Measurements from ENCODE around the gene PAMR1. TPM values are rescaled to one million over a fixed set of nuclear protein-coding genes. Genes with fewer than 3 reads are reported as not detected.
A peak's percentile ranks its signal among the peaks of the same experiment; 100 is the strongest.

Gene PAMR1
- total RNA-seq, 1 experiment from 2014 or later = 17.9 TPM

DNA sequence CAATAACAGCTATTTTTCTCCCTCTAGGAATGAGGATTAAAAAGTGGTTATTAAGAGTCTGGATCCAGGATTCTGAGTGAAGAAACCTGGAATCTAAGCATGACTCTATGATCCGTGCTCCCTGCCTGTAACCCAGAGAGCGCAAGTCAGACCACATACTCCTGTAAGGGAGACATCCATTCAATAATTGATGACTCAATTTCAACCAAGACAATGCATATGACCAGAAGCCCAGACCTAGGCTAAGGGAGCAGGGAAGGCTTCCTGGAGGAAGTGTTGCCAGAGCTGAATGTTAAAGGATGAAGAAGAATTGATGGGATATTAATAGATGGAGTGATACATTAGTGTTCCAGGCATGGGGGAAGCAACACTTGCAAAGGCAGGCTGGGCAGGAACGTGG lies 13.8 kb upstream of the PAMR1 start:
- Mint-ChIP-seq H3K4me1 (ENCODE audit: low read depth, unreplicated experiment) (peaks cover 35% of the 10 kb centered on the region), H3K27ac (ENCODE audit: unreplicated experiment) (peak overlapping the region; percentile 46), H3K36me3 (ENCODE audit: insufficient read depth, unreplicated experiment) (peaks cover 6% of the 10 kb centered on the region), H3K27me3 (ENCODE audit: insufficient read depth, unreplicated experiment) (no peaks in the 10 kb centered on the region), H3K4me3 (ENCODE audit: unreplicated experiment) (peak overlapping the region; percentile 30), H3K9me3 (ENCODE audit: unreplicated experiment) (peaks cover 9% of the 10 kb centered on the region)
- H3K4me1 ChIP-seq = peaks cover 53% of the 10 kb centered on the region
- ChIA-PET CTCF (interaction anchor here (0.6 kb wide), 1 partner anchor 592 kb away, joined by 4 read pairs; no protein-coding TSS in a partner anchor), POLR2A (no interaction called here)
- H3K4me3 ChIP-seq (ENCODE audit: low read depth, low read length) = no peak overlapping the region
- no peak for DNase-seq
- no TSS peak for BruUV-seq (replicated peaks)
- intact Hi-C loops (cut with micrococcal nuclease; ENCODE audit: unreplicated experiment) = loop anchor here (1.0 kb wide), 1 partner anchor 11 kb away; no protein-coding TSS in a partner anchor
- no peaks in the 10 kb centered on the region for H3K9me3 ChIP-seq
- no peaks in the 10 kb centered on the region for H3K27me3 ChIP-seq (replicated peaks; ENCODE audit: control insufficient read depth, insufficient read depth, low read length)
- no peaks in the 10 kb centered on the region for H3K36me3 ChIP-seq (ENCODE audit: control insufficient read depth, insufficient read depth, low read length)
- TF ChIP-seq, protein P1, sequence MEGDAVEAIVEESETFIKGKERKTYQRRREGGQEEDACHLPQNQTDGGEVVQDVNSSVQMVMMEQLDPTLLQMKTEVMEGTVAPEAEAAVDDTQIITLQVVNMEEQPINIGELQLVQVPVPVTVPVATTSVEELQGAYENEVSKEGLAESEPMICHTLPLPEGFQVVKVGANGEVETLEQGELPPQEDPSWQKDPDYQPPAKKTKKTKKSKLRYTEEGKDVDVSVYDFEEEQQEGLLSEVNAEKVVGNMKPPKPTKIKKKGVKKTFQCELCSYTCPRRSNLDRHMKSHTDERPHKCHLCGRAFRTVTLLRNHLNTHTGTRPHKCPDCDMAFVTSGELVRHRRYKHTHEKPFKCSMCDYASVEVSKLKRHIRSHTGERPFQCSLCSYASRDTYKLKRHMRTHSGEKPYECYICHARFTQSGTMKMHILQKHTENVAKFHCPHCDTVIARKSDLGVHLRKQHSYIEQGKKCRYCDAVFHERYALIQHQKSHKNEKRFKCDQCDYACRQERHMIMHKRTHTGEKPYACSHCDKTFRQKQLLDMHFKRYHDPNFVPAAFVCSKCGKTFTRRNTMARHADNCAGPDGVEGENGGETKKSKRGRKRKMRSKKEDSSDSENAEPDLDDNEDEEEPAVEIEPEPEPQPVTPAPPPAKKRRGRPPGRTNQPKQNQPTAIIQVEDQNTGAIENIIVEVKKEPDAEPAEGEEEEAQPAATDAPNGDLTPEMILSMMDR (IDR thresholded peaks at IDR 0.05; ENCODE audit: insufficient read depth in 1 of 2, low read depth in 1 of 2, low read length in 1 of 2, severe bottlenecking in 1 of 2, unreplicated experiment in 1 of 2) = no peak

DNA sequence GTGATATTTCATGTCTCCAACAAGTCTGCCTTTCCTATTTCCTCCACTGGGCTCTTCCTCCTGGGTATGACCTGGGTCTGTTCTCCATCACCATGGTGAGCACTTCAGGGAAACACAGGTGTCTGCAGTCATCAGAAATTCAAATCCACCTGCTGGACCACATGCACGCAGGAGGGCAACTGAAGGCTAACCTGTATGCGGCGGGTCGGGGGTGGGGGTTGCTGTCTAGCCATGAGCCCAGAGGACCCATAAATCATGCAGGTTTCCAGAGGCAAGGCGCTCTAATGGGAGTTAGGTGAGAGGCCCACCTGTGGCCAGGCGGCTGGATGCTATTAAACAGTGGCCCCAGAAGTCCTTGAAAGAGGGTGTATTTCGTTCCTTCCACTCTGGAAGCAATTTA lies 11.1 kb upstream of the PAMR1 start:
- BruUV-seq (replicated peaks) = no TSS peak
- Histone ChIP-seq H3K36me3 (ENCODE audit: control insufficient read depth, insufficient read depth, low read length) (no peaks in the 10 kb centered on the region), H3K27me3 (replicated peaks; ENCODE audit: control insufficient read depth, insufficient read depth, low read length) (no peaks in the 10 kb centered on the region), H3K9me3 (peaks cover 4% of the 10 kb centered on the region), H3K4me3 (ENCODE audit: low read depth, low read length) (no peak overlapping the region), H3K4me1 (peaks cover 30% of the 10 kb centered on the region)
- TF ChIP-seq, protein P1 (IDR thresholded peaks at IDR 0.05; ENCODE audit: insufficient read depth in 1 of 2, low read depth in 1 of 2, low read length in 1 of 2, severe bottlenecking in 1 of 2, unreplicated experiment in 1 of 2) = no peak
- Mint-ChIP-seq H3K27ac (ENCODE audit: unreplicated experiment) (peak overlapping the region; percentile 54), H3K27me3 (ENCODE audit: insufficient read depth, unreplicated experiment) (no peaks in the 10 kb centered on the region), H3K4me3 (ENCODE audit: unreplicated experiment) (no peak overlapping the region), H3K36me3 (ENCODE audit: insufficient read depth, unreplicated experiment) (peaks cover under 1% of the 10 kb centered on the region), H3K4me1 (ENCODE audit: low read depth, unreplicated experiment) (peaks cover 29% of the 10 kb centered on the region), H3K9me3 (ENCODE audit: unreplicated experiment) (peaks cover 2% of the 10 kb centered on the region)
- intact Hi-C loops (cut with micrococcal nuclease; ENCODE audit: unreplicated experiment) = no loop called here
- no peak for DNase-seq
- POLR2A ChIA-PET = no interaction called here
- CTCF ChIA-PET = no interaction called here

DNA sequence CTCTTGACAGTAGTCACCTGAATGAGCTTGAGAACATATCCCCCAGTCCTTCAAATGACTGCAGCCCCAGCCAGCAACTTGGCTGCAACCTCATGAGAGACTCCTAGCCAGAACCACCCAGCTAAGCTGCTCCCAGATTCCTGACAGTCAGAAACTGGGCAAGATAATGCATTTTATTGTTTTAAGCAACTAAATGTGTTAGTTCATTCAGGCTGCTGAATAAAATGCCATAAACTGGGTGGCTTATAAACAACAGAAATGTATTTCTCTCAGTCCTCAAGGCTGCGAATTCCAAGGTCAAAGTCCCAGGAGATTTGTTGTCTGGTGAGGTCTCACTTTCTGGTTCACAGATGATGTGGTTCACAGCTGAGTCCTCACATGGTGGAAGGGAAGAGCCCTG lies 5.8 kb upstream of the PAMR1 start:
- POLR2A ChIA-PET = no interaction called here
- CTCF ChIA-PET = no interaction called here
- Mint-ChIP-seq H3K27ac (ENCODE audit: unreplicated experiment) (no peak overlapping the region), H3K4me1 (ENCODE audit: low read depth, unreplicated experiment) (peaks cover 20% of the 10 kb centered on the region), H3K9me3 (ENCODE audit: unreplicated experiment) (no peaks in the 10 kb centered on the region), H3K4me3 (ENCODE audit: unreplicated experiment) (no peak overlapping the region), H3K36me3 (ENCODE audit: insufficient read depth, unreplicated experiment) (no peaks in the 10 kb centered on the region), H3K27me3 (ENCODE audit: insufficient read depth, unreplicated experiment) (no peaks in the 10 kb centered on the region)
- no peak for DNase-seq
- Histone ChIP-seq H3K9me3 (peaks cover 4% of the 10 kb centered on the region), H3K4me3 (ENCODE audit: low read depth, low read length) (no peak overlapping the region), H3K27me3 (replicated peaks; ENCODE audit: control insufficient read depth, insufficient read depth, low read length) (no peaks in the 10 kb centered on the region), H3K4me1 (peaks cover 18% of the 10 kb centered on the region), H3K36me3 (ENCODE audit: control insufficient read depth, insufficient read depth, low read length) (no peaks in the 10 kb centered on the region)
- TF ChIP-seq, protein P1 (IDR thresholded peaks at IDR 0.05; ENCODE audit: insufficient read depth in 1 of 2, low read depth in 1 of 2, low read length in 1 of 2, severe bottlenecking in 1 of 2, unreplicated experiment in 1 of 2) = no peak
- intact Hi-C loops (cut with micrococcal nuclease; ENCODE audit: unreplicated experiment) = no loop called here
- BruUV-seq (replicated peaks) = no TSS peak

Data from Caco-2 (cell line).